Heart right ventricle (tissue), 16 donors: Measurements from ENCODE around the gene DNPEP. TPM values are rescaled to one million over a fixed set of nuclear protein-coding genes. Genes with fewer than 3 reads are reported as not detected.
"Not testable (repeated sequence)": the region's sequence is repeated elsewhere in the genome, so short reads cannot be mapped to it uniquely, and the experiment has no call there.

Experiments
- ATAC-seq, 8 donors: fragments of 200-7000 bp; cut with Tn5 transposase; one replicate each; pipeline ENCODE4 v1.9.1; 2020; ENCODE audit warnings: mild to moderate bottlenecking in 8 of 8, moderate library complexity in 8 of 8, moderate number of reproducible peaks in 1 of 8
- DNase-seq, 2 donors: peaks; one replicate each; pipeline ENCODE4 v3.0.0-alpha.2; 2020
- H3K27ac ChIP-seq, 10 donors: fragments of 200-600 bp; sonication (generic) in 2 of 10; one replicate each; pipeline versions ENCODE4 v1.5.0 to v1.8.0; 2020 to 2022; ENCODE audit warnings: mild to moderate bottlenecking in 3 of 10
- H3K27me3 ChIP-seq, 7 donors: fragments of 200-600 bp; one replicate each; pipeline ENCODE4 v1.8.0; 2021 to 2022; ENCODE audit warnings: mild to moderate bottlenecking in 2 of 7
- H3K36me3 ChIP-seq, 9 donors: fragments of 200-600 bp; sonication (generic) in 1 of 9; one replicate each; pipeline versions ENCODE4 v1.5.0 to v1.8.0; 2020 to 2022; ENCODE audit warnings: mild to moderate bottlenecking in 2 of 9
- H3K4me1 ChIP-seq, 9 donors: fragments of 200-600 bp; sonication (generic) in 1 of 9; one replicate each; pipeline versions ENCODE4 v1.5.0 to v1.8.0; 2020 to 2022; ENCODE audit warnings: mild to moderate bottlenecking in 4 of 9
- H3K4me3 ChIP-seq, 10 donors: fragments of 200-600 bp; sonication (generic) in 2 of 10; one replicate each; pipeline versions ENCODE4 v1.5.0 to v1.8.0; 2020 to 2022; ENCODE audit warnings: mild to moderate bottlenecking in 7 of 10, moderate library complexity in 2 of 10
- H3K9me3 ChIP-seq, 11 donors: fragments of 200-600 bp in 10 of 11; sonication (generic) in 2 of 11; one replicate each; pipeline versions ENCODE4 v1.5.0 to v1.8.0; 2013 to 2022; ENCODE audit warnings: mild to moderate bottlenecking in 2 of 11, control low read depth in 1 of 11, moderate library complexity in 1 of 11
- CTCF ChIP-seq, 9 donors: fragments of 200-600 bp; sonication (generic) in 2 of 9; IDR thresholded peaks; one replicate each; pipeline versions ENCODE4 v1.5.0 to v1.8.0; 2021 to 2022; ENCODE audit warnings: antibody characterized with exemption in 9 of 9, mild to moderate bottlenecking in 5 of 9, moderate library complexity in 1 of 9
- WGBS, 2 donors: extraction: QIAGEN DNeasy Blood & Tissue Kit; methylation state at CpG; one replicate each; pipeline ENCODE4 v1.1.7; 2013; ENCODE audit warnings: inconsistent platforms in 1 of 2; 5-methylcytosine and 5-hydroxymethylcytosine counted together
- intact Hi-C, 10 donors: fragments of 100-400 bp; cut with DNase I; formaldehyde crosslinking; loops; one replicate each; pipeline versions ENCODE4 v1.11.1 to v1.14.2; 2022
- polyA plus RNA-seq, 2 donors: library from polyadenylated mRNA; stranded (reverse); fragments of 200-250 nt; gene quantifications; one replicate each; pipeline ENCODE4 v1.2.3, GENCODE V29; 2013
- total RNA-seq, 10 donors: library from RNA; stranded (reverse); fragmentation: NEBNext Ultra II Directional in 3 of 10; extraction: Animal tissue kit (Norgen Biotek cat#: 25700) in 3 of 10; gene quantifications; one replicate each; pipeline versions ENCODE4 v1.2.1 to v1.2.4, GENCODE V29; 2021 to 2023
- donor health status: Arrhythmogenic right ventricular cardiomyopathy.
- donor health status: ischemic (EF 13 %, LVEDD 7.1; RV severe dilation, severe dysfunction).
- donor health status: healthy with polysubstance abuse.
- donor health status: DM: no; HTN: yes; CAD: no.
- donor health status: DM: no; HTN: no; CAD: no.
- donor health status: ischemic (EF 25% LVEDD 6.9; RV normal size, moderate dysfunction).
- donor health status: ischemic (EF 25% LVEDD 5.7; RV mildly dilated, moderate dysfunction).
- donor health status: healthy.
- donor health status: DM: yes; HTN: yes; CAD: no.
- donor health status: Ischemic cardiomyopathy.
- donor health status: ischemic (EF 35%, LVEDD 5.7; RV mildly dilated, moderate dysfunction).
- donor health status: nonischemic (EF 11% LVEDD 7.7; RV severe dilation, severe dysfunction).
- donor health status: DM: yes; HTN: yes; CAD: no.
- donor health status: PGD.
- donor health status: ischemic (EF 29% LVEDD 5.4; RV normal size, mild dysfunction).
- donor health status: nonischemic (EF 23%, LVEDD 6.1; RV moderate dilation, normal function).

DNPEP gene
- total and polyA plus RNA-seq, 12 donors: 56.1 to 110 (median 71.2) TPM

GRCh38 chr2:219410390-219410789, 22.7 kb upstream of the DNPEP start:
- Histone ChIP-seq H3K4me1 (peaks cover 0 to 42% (median 12%) of the 10 kb centered on the region in 9 donors), H3K9me3 (peaks cover 0 to 14% (median 0%) of the 10 kb centered on the region in 11 donors), H3K27ac (peak overlapping the region in 4 of 10 donors; percentile 9 to 95 (median 92)), H3K27me3 (peaks cover 0 to 12% (median 0%) of the 10 kb centered on the region in 7 donors), H3K4me3 (no peak overlapping the region), H3K36me3 (no peaks in the 10 kb centered on the region)
- ATAC-seq (no peak), DNase-seq (no peak)
- no peak for TF ChIP-seq CTCF (IDR thresholded peaks at IDR 0.05)
- intact Hi-C loops: no loop called here
- WGBS, 2 donors: 76 to 81% methylated on average over 8 of the region's 8 CpGs

- ATAC-seq: no peak
- peaks cover 0 to 45% (median 12%) of the 10 kb centered on the region in 9 donors for H3K4me1 ChIP-seq
- DNase-seq: no peak
- H3K36me3 ChIP-seq: no peaks in the 10 kb centered on the region
- H3K27ac ChIP-seq: peak overlapping the region in 7 of 10 donors; percentile 6 to 96 (median 91)
- peaks cover 0 to 12% (median 0%) of the 10 kb centered on the region in 7 donors for H3K27me3 ChIP-seq
- peaks cover 0 to 14% (median 0%) of the 10 kb centered on the region in 11 donors for H3K9me3 ChIP-seq
- 89 to 93% methylated on average over 5 of the region's 5 CpGs for WGBS, 2 donors
- H3K4me3 ChIP-seq: no peak overlapping the region
- intact Hi-C loops: loop anchor here in 3 of 10 donors (10.0 kb wide), 2 partner anchors 45 to 235 kb away; no protein-coding TSS in a partner anchor
- no peak for TF ChIP-seq CTCF (IDR thresholded peaks at IDR 0.05)
These were observed 21.9 kb upstream of the DNPEP start for GRCh38 chr2:219409619-219410018.

GRCh38 chr2:219408631-219409030, 20.9 kb upstream of the DNPEP start:
- intact Hi-C loops: loop anchor here in 3 of 10 donors (10.0 kb wide), 2 partner anchors 46 to 236 kb away; no protein-coding TSS in a partner anchor
- Histone ChIP-seq H3K27ac (peak overlapping the region in 6 of 10 donors; percentile 19 to 96 (median 92)), H3K4me1 (peaks cover 0 to 55% (median 22%) of the 10 kb centered on the region in 9 donors)

GRCh38 chr2:219408204-219408603, 20.5 kb upstream of the DNPEP start:
- H3K4me1 ChIP-seq: peaks cover 0 to 59% (median 23%) of the 10 kb centered on the region in 9 donors
- no peak for TF ChIP-seq CTCF (IDR thresholded peaks at IDR 0.05)
- H3K36me3 ChIP-seq: no peaks in the 10 kb centered on the region
- peaks cover 0 to 12% (median 0%) of the 10 kb centered on the region in 11 donors for H3K9me3 ChIP-seq
- H3K27ac ChIP-seq: peak overlapping the region in 6 of 10 donors; percentile 19 to 96 (median 92)
- H3K27me3 ChIP-seq: peaks cover 0 to 12% (median 0%) of the 10 kb centered on the region in 7 donors
- intact Hi-C loops: loop anchor here in 3 of 10 donors (10.0 kb wide), 2 partner anchors 47 to 237 kb away; no protein-coding TSS in a partner anchor
- no peak overlapping the region for H3K4me3 ChIP-seq
- DNase-seq (no peak), ATAC-seq (no peak)
- WGBS, 2 donors: 64 to 71% methylated on average over 5 of the region's 5 CpGs

More at GRCh38 chr2:219408631-219409030, 20.9 kb upstream of the DNPEP start:
- H3K9me3 ChIP-seq: peaks cover 0 to 14% (median 0%) of the 10 kb centered on the region in 11 donors
- 41 to 44% methylated on average over 8 of the region's 8 CpGs for WGBS, 2 donors
- H3K4me3 ChIP-seq: no peak overlapping the region
- TF ChIP-seq CTCF (IDR thresholded peaks at IDR 0.05): no peak
- ATAC-seq (peak in 1 of 8 donors; percentile 2), DNase-seq (no peak)
- H3K36me3 ChIP-seq: no peaks in the 10 kb centered on the region
- H3K27me3 ChIP-seq: peaks cover 0 to 12% (median 0%) of the 10 kb centered on the region in 7 donors

- not testable (repeated sequence) for H3K27me3 ChIP-seq, ATAC-seq, DNase-seq, H3K9me3 ChIP-seq, H3K4me3 ChIP-seq, H3K36me3 ChIP-seq
- intact Hi-C loops: loop anchor here in 3 of 10 donors (10.0 kb wide), 2 partner anchors 47 to 237 kb away; no protein-coding TSS in a partner anchor
- WGBS, 2 donors: 68 to 78% methylated on average over 5 of the region's 5 CpGs
- peak overlapping the region; percentile 35 to 96 (median 86) for H3K27ac ChIP-seq
- H3K4me1 ChIP-seq: peaks cover 0 to 66% (median 23%) of the 10 kb centered on the region in 9 donors
These were observed 19.6 kb upstream of the DNPEP start for GRCh38 chr2:219407343-219407742.
